GM12874 (cell line): ENCODE data around the gene PI4KA.

Experiments used
- CTCF ChIP-seq: IDR thresholded peaks from 2 replicates; pipeline ENCODE4 v1.5.1; 2011; ENCODE audit warnings: low read depth, mild to moderate bottlenecking, control low read depth, low read length, moderate library complexity; ENCODE audit not compliant: insufficient read depth

PI4KA gene

GRCh38 chr22:20725987-20726558, 132.5 kb downstream of the PI4KA start:
- no peak for TF ChIP-seq CTCF

- TF ChIP-seq CTCF, result no peak
Observed at GRCh38 chr22:20724676-20725454, 133.7 kb downstream of the PI4KA start.

GRCh38 chr22:20721409-20722218, 137.0 kb downstream of the PI4KA start:
- TF ChIP-seq CTCF, result no peak

- no peak for TF ChIP-seq CTCF
Observed at GRCh38 chr22:20720692-20721408, 137.8 kb downstream of the PI4KA start.

- peak; percentile 61 for TF ChIP-seq CTCF
Observed at GRCh38 chr22:20697481-20698113, 161.0 kb downstream of the PI4KA start.

- TF ChIP-seq CTCF, result no peak
Observed at GRCh38 chr22:20677684-20678242, 180.8 kb downstream of the PI4KA start.
